Testis (tissue), 3 donors: ENCODE results near the gene GRIK2. TPM values are rescaled to one million over a fixed set of nuclear protein-coding genes. Genes with fewer than 3 reads are reported as not detected.

Source experiments
- DNase-seq: peaks from one replicate; pipeline ENCODE4 v3.0.0-alpha.2; 2019
- H3K27ac ChIP-seq, 2 donors: fragments of 200-600 bp; sonication (generic); one replicate each; pipeline ENCODE4 v1.5.1; 2019
- H3K27me3 ChIP-seq: fragments of 200-600 bp; sonication (generic); one replicate; pipeline ENCODE4 v1.5.1; 2019
- H3K36me3 ChIP-seq: fragments of 200-600 bp; sonication (generic); one replicate; pipeline ENCODE4 v1.5.1; 2017; ENCODE audit warnings: low read depth; ENCODE audit errors: missing control alignments
- H3K4me1 ChIP-seq: fragments of 200-600 bp; sonication (generic); one replicate; pipeline ENCODE4 v1.5.1; 2019
- H3K4me3 ChIP-seq, 2 donors: fragments of 200-600 bp; sonication (generic); one replicate each; pipeline ENCODE4 v1.5.1; 2017 to 2019
- H3K9me3 ChIP-seq: fragments of 200-600 bp; sonication (generic); one replicate; pipeline ENCODE4 v1.5.1; 2017
- POLR2A ChIP-seq: fragments of 450-650 bp; IDR thresholded peaks from one replicate; pipeline ENCODE4 v1.6.1; 2017; ENCODE audit warnings: antibody characterized with exemption, mild to moderate bottlenecking, moderate library complexity
- WGBS, 2 donors: methylation state at CpG; one replicate each; pipeline ENCODE4 v1.1.5; 2018; 5-methylcytosine and 5-hydroxymethylcytosine counted together
- intact Hi-C: fragments of 100-400 bp; cut with DNase I; formaldehyde crosslinking; loops from one replicate; pipeline ENCODE4 v1.15.1; 2023; ENCODE audit warnings: low total_unique reads
- polyA plus RNA-seq: library from polyadenylated mRNA; stranded (reverse); fragments of 350-450 nt; fragmentation: Illumina TruSeq; extraction: RNeasy Lipid Tissue Mini Kit (QIAGEN cat#74804); gene quantifications from one replicate; pipeline ENCODE4 v1.2.3, GENCODE V29; 2014; ENCODE audit warnings: low read depth, low replicate concordance; ENCODE audit not compliant: insufficient read depth
- total RNA-seq, 2 donors: library from RNA; depleted of rRNA; stranded (reverse); fragments of >200 nt; gene quantifications; one replicate each; pipeline ENCODE4 v1.2.3, GENCODE V29; 2016
- TF ChIP-seq, protein P1 (sequence below), 3 experiments: fragments of 450-650 bp in 2 of 3; fragments of 200-600 bp in 1 of 3; sonication (generic) in 1 of 3; IDR thresholded peaks; one replicate each; pipeline ENCODE4 v1.5.1; 2016 to 2019; ENCODE audit warnings: antibody characterized with exemption in 3 of 3, mild to moderate bottlenecking in 2 of 3, moderate library complexity in 1 of 3

Gene GRIK2
- total and polyA plus RNA-seq, 3 donors from 2014 or later, result 1.1 to 23.5 (median 12.4) TPM

DNA sequence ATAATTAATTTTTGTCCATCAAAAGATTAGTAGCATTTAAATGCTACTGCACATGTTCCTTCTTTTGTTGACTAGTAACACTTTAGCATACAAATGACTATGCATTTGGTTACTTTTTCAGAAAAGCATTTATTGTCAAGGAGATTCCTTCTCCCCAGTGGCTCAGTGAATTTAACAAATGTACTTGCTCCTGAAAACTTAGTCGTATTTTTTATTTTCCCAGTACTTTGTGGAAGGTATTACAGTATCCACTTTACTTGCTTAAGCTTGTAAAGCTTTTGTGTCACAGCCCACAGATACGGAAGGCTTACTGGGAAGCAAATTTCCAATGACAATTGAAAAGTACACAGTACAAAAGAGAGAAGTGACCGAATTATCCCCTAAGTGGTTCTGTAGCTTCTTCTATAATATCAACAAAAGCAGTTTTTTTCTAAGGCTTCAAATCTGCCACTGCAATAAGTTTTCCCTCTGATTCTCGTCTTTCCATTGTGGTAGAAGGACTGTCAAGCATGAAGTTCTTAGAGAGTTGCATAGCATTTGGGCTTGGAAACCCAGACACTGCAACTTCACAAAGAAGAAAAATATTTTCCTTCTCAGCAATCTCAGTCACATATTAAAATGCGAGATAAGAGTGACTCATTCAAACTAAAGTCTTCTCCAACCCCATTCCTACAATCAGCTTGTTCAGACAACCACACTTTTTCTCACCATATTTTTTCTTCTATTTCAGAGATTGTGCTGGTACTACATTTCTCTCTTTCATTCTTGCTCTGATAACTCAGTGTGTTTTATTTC is 431.2 kb downstream of the GRIK2 start:
- Histone ChIP-seq H3K4me3 (no peak overlapping the region), H3K9me3 (no peaks in the 10 kb centered on the region), H3K4me1 (no peaks in the 10 kb centered on the region), H3K36me3 (no peaks in the 10 kb centered on the region), H3K27ac (no peak overlapping the region), H3K27me3 (no peaks in the 10 kb centered on the region)
- intact Hi-C loops, result no loop called here
- no peak for TF ChIP-seq POLR2A
- TF ChIP-seq, protein P1, sequence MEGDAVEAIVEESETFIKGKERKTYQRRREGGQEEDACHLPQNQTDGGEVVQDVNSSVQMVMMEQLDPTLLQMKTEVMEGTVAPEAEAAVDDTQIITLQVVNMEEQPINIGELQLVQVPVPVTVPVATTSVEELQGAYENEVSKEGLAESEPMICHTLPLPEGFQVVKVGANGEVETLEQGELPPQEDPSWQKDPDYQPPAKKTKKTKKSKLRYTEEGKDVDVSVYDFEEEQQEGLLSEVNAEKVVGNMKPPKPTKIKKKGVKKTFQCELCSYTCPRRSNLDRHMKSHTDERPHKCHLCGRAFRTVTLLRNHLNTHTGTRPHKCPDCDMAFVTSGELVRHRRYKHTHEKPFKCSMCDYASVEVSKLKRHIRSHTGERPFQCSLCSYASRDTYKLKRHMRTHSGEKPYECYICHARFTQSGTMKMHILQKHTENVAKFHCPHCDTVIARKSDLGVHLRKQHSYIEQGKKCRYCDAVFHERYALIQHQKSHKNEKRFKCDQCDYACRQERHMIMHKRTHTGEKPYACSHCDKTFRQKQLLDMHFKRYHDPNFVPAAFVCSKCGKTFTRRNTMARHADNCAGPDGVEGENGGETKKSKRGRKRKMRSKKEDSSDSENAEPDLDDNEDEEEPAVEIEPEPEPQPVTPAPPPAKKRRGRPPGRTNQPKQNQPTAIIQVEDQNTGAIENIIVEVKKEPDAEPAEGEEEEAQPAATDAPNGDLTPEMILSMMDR (IDR thresholded peaks at IDR 0.05), result no peak
- 83 to 92% methylated on average over 5 of the region's 5 CpGs for WGBS, 2 donors
- no peak for DNase-seq

DNA sequence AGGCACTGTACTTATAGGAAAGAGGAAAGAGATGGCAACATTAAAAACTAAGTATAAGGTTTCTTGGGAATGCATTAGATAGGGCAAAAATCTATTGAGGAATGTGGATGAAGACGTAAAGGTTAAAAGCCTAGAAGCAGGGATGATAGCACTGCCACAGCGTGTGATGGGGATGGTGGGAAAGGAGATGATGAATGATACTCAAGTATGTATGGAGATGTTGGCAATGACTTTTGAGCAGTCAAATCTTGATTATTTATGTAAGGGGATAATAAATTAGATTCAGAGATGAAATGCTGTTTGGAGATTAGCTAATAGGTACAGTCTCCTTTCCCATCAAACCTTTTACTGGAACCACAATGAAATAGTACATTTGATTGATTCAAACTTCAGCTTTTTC is 432.8 kb downstream of the GRIK2 start:
- intact Hi-C loops, result no loop called here
- no peaks in the 10 kb centered on the region for H3K9me3 ChIP-seq
- no peaks in the 10 kb centered on the region for H3K4me1 ChIP-seq
- no peak for DNase-seq
- no peak overlapping the region for H3K27ac ChIP-seq
- H3K4me3 ChIP-seq, result no peak overlapping the region
- H3K36me3 ChIP-seq, result no peaks in the 10 kb centered on the region
- no peaks in the 10 kb centered on the region for H3K27me3 ChIP-seq
- 76 to 82% methylated on average over 2 of the region's 2 CpGs for WGBS, 2 donors
- TF ChIP-seq, protein P1 (IDR thresholded peaks at IDR 0.05), result no peak
- no peak for TF ChIP-seq POLR2A

DNA sequence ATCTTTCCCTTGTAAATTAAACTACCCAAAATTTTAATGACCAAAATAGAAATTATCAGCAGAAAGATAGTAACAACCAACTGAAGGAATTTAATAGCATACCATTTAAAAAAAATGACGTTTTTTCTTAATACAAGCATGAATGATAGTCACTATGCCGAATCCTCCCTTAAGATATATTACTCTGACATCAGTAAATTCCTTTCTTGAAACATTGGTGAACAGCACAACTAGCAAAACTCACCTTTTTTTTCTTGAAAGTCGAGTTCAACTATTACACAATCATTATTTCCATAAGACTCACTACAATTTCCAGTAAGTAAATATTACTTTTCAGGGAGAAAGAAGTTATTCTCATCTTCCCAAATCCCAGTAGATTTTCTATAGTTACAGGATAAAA is 433.2 kb downstream of the GRIK2 start:
- TF ChIP-seq, protein P1 (IDR thresholded peaks at IDR 0.05), result no peak
- no peak for TF ChIP-seq POLR2A
- 21 to 28% methylated on average over 3 of the region's 3 CpGs for WGBS, 2 donors
- no peak overlapping the region for H3K27ac ChIP-seq

DNA sequence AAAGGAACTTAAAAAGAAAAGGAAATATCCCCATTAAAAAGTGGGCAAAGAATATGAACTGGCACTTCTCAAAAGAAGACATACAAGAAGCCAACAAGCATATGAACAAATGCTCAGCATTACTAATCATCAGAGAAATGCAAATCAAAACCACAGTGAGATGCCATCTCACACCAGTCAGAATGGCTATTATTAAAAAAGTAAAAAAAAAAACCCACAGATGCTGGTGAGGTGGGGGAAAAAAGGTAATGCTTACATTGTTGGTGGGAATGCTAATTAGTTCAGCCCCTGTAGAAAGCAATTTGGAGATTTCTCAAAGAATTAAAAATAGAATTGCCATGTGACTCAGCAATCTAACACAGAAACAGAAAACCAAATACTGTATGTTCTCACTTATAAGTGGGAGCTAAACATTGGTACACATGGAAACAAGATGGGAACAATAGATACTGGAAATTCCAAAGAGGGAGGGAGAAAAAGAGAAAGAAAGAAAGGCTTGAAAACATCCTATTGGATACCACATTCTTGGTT is 437.1 kb downstream of the GRIK2 start:
- TF ChIP-seq, protein P1 (IDR thresholded peaks at IDR 0.05), result no peak
- no peak for TF ChIP-seq POLR2A
- no peaks in the 10 kb centered on the region for H3K36me3 ChIP-seq
- H3K4me1 ChIP-seq, result no peaks in the 10 kb centered on the region
- intact Hi-C loops, result no loop called here
- H3K9me3 ChIP-seq, result no peaks in the 10 kb centered on the region
- no peak overlapping the region for H3K27ac ChIP-seq
- no peak overlapping the region for H3K4me3 ChIP-seq
- no peak for DNase-seq
- no peaks in the 10 kb centered on the region for H3K27me3 ChIP-seq

More for the DNA sequence above, 433.2 kb downstream of the GRIK2 start:
- no peaks in the 10 kb centered on the region for H3K27me3 ChIP-seq
- H3K36me3 ChIP-seq, result no peaks in the 10 kb centered on the region
- no peak for DNase-seq
- H3K9me3 ChIP-seq, result no peaks in the 10 kb centered on the region
- intact Hi-C loops, result no loop called here
- H3K4me1 ChIP-seq, result no peaks in the 10 kb centered on the region
- no peak overlapping the region for H3K4me3 ChIP-seq

DNA sequence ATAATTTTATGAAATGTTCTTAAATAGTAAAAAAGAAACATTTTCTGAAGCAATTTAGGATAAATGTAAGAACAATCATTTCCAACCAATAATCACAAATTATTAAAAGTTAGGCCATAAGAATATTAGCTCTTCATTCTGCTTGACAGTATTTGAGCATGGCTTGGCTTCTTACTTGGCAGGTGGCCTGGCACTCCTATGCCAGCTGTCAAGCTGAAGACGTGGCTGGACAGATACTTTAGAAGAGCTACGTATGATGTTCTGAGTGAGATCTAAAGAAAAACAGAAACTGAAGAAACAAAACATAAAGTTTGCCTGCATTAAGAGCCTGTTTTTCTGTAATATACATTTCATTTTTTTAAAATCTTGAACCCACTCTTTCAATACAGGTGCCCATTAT is 438.9 kb downstream of the GRIK2 start:
- H3K4me3 ChIP-seq, result no peak overlapping the region
- TF ChIP-seq POLR2A, result no peak
- TF ChIP-seq, protein P1 (IDR thresholded peaks at IDR 0.05), result no peak
- intact Hi-C loops, result no loop called here

More for the DNA sequence above, 438.9 kb downstream of the GRIK2 start:
- no peak for DNase-seq
- H3K36me3 ChIP-seq, result no peaks in the 10 kb centered on the region
- H3K4me1 ChIP-seq, result no peaks in the 10 kb centered on the region
- no peaks in the 10 kb centered on the region for H3K9me3 ChIP-seq
- 48 to 63% methylated on average over 2 of the region's 2 CpGs for WGBS, 2 donors
- H3K27ac ChIP-seq, result no peak overlapping the region
- no peaks in the 10 kb centered on the region for H3K27me3 ChIP-seq
